GM21786 (cell line): Measurements from ENCODE around the gene SETX.

Source experiments
- ATAC-seq: cut with Tn5 transposase; IDR thresholded peaks from one replicate; pipeline ENCODE4 v1.9.1; 2021; ENCODE audit not compliant: unreplicated experiment

The SETX gene

GRCh38 chr9:132364068-132364467 is 9.3 kb upstream of the SETX start:
- ATAC-seq = no peak

DNA sequence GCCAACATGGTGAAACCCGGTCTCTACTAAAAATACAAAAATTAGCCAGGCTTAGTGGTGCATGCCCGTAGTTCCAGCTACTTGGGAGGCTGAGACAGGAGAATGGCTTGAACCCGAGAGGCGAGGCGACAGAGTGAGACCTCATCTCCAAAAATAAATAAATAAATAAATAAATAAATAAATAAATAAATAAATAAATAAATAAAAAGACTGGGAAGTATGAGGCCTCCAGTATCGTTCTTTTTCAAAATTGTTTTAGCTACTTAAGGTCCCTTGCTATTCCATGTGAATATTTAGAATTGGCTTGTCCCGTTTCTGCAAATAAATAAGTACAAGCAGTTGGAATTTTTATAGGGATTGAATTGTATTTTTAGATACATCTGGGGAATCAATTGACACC is 3.0 kb upstream of the SETX start:
- no peak for ATAC-seq

- no peak for ATAC-seq
Measured at GRCh38 chr9:132356324-132356924, 1.6 kb upstream of the SETX start.

- ATAC-seq = no peak
Measured at GRCh38 chr9:132351404-132352045, 3.3 kb downstream of the SETX start.

GRCh38 chr9:132350861-132351315 is 3.9 kb downstream of the SETX start:
- no peak for ATAC-seq

DNA sequence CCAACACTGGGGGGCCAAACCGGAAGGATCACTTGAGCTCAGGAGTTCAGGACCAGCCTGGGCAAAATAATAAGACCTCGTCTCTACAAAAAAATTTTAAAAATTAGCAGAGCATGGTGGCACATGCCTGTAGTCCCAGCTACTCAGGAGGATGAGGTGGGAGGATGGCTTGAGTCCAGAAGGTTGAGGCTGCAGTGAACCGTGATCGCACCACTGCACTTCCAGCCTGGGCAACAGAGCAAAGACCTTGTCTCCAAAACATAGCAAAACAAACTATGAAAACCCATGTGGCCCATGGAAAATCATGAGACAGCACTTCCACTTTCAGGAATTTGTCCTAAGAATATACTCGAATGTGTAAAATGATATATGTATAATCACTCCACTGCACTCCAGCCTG is 6.1 kb downstream of the SETX start:
- ATAC-seq = no peak

DNA sequence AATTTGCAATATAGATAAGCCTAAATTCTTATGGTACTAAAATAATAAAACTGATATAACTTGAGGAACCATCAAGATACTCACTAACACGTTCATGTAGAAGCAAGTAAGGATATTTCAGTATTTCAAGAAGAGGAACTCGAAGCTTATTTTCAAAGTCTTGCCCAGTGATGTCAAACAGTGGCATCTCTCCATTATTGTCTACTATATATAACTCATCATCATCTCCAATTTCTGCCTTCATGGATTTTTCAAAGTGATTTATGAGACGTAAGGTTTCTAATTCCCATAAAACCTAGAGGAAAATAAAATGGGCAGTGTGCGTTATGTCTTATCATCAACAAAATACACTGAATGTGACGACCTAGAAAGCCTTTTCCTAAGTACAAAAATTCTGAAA is 8.6 kb downstream of the SETX start:
- no peak for ATAC-seq

GRCh38 chr9:132341177-132341840 is 13.5 kb downstream of the SETX start:
- ATAC-seq = no peak

- no peak for ATAC-seq
Measured at GRCh38 chr9:132334364-132334763, 20.4 kb downstream of the SETX start.

GRCh38 chr9:132333556-132333955 is 21.2 kb downstream of the SETX start:
- no peak for ATAC-seq

- no peak for ATAC-seq
Measured at GRCh38 chr9:132328580-132328979, 26.2 kb downstream of the SETX start.

DNA sequence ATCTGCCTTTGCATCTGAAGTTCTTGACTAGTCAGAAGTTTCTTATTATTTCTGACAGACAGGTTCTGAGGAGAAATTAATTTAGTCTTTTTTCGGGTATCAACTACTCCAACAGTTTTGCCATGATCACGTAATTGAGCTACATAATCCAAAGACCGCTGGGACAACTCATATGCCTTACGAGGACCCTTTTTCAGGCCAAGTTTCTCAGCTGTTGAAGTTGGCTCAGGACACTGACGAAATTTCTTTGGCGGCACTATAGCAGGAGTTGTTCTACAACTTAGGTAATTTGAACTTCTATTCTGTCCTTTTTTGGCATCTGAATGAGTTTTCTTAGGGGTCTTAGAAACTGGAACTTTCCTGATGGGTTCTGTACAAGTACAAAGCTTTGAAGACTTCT is 27.2 kb downstream of the SETX start:
- no peak for ATAC-seq

DNA sequence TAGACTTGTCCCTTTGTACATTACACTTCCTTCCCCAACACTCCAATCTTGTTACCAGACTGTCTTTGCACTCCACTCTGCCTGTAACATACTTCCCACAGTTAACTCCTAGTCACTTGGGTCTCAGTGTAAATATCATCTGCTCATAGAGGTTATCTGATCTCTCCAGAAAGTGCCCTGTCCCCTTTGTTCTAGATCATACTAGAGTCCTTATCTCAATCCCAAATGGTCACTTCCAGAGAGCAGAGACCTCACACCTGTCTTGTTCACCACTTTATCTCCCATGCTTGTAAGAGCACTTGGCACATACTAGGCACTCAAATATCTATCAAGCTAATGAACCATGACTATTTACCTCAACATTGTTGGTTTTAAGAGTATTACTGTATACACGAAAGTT is 30.4 kb downstream of the SETX start:
- ATAC-seq = no peak

- ATAC-seq = no peak
Measured at GRCh38 chr9:132319421-132320110, 35.2 kb downstream of the SETX start.

GRCh38 chr9:132312873-132313272 is 41.9 kb downstream of the SETX start:
- ATAC-seq = no peak

DNA sequence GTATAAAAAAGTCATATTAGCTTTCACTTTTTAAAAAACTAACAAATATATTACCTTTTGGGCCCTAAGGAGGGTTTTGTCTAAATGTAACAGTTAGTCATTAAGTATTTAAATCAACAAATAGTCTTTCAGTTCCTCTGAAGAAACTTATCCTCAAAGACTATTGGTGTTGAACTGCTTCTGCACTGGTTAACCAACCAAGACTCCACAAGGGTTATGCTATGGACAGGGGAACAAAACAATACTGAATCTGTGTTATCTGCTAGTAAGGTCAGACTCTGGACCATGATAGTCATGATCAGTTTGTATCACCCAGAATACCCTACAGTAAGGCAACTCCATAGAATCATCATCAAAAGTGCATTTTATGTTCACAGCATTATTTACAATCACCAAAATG is 42.4 kb downstream of the SETX start:
- no peak for ATAC-seq

- ATAC-seq = no peak
Measured at GRCh38 chr9:132311978-132312377, 42.8 kb downstream of the SETX start.

DNA sequence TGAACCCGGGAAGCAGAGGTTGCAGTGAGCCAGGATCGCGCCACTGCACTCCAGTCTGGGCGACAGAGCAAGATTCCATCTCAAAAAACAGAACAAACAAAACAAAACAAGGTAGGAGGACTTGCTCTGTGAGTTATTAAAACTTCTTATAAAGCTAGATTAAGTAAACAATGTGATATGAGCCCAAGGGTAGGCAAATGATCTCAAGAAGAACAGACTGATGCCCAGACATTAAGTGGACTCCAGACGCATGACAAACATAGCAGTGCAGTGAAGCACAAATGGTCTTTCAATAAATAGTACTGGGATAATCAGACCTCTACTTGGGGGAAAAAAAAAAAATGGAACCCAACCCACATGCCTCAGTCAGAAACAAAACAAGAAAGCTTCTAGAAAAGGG is 45.7 kb downstream of the SETX start:
- no peak for ATAC-seq

GRCh38 chr9:132301521-132301920 is 53.3 kb downstream of the SETX start:
- ATAC-seq = no peak

- ATAC-seq = no peak
Measured at GRCh38 chr9:132299221-132299620, 55.6 kb downstream of the SETX start.

DNA sequence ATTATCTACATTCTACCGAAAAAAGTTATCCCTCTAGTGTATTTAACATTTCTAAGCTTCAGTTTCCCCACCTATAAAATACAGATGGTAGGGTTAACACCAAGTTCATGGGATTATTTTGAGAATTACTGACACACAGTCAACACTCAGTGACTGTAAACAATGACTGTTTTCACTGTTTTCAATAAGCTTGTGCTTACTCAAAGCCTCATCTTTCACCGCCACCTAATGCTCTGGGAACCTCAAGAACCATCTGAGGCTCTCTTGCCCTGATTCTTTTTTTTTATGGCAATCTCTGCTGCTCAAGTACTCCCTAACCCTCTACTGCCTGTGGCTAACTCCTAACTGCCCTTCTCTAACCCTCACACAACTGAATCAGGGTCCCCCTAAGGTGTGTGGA is 59.6 kb downstream of the SETX start:
- no peak for ATAC-seq

DNA sequence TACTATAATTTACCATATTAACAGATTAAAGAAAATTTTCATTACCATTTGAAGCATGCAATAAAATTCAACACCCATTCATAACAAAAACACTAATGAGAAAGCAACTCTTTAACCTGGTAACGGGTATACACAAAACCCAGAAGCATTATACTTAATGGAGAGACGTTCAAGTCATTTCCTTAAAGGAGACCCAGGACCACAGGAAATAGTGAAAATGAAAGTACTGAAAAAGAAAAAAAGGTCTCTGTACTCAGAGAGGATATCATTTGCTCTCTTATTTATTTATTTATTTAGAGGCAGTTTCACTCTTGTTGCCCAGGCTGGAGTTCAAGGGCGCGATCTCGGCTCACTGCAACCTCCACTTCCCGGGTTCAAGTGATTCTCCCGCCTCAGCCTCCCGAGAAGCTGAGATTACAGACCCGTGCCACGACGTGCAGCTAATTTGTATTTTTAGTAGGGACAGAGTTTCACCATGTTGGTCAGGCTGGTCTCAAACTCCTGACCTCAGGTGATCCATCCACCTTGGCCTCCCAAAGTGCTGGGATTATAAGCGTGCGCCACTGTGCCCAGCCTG is 61.6 kb downstream of the SETX start:
- no peak for ATAC-seq
